Measurements from ENCODE around the gene CSMD2.

DNA sequence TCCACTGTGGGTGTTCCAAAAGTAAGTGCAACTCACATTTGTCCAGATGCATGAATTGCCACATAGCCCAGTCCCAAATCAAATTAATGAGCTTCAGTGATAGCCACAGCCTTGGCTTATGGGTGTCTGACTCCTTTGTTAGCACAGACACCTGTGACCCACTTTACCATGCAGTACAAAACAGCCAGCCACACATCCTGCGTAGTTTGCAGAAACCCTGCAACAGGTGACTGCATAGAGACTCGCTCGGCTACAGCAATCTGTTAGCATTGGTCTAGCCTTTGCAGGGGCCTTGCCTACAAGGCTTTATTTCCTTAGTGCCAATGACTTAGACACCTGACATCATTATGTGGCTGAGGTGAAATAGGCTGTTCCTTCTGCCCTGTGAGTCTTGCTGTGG is 135.5 kb downstream of the CSMD2 start:
- no peak for TF ChIP-seq POLR2A (IDR thresholded peaks at IDR 0.05)
- TF ChIP-seq, protein P1, sequence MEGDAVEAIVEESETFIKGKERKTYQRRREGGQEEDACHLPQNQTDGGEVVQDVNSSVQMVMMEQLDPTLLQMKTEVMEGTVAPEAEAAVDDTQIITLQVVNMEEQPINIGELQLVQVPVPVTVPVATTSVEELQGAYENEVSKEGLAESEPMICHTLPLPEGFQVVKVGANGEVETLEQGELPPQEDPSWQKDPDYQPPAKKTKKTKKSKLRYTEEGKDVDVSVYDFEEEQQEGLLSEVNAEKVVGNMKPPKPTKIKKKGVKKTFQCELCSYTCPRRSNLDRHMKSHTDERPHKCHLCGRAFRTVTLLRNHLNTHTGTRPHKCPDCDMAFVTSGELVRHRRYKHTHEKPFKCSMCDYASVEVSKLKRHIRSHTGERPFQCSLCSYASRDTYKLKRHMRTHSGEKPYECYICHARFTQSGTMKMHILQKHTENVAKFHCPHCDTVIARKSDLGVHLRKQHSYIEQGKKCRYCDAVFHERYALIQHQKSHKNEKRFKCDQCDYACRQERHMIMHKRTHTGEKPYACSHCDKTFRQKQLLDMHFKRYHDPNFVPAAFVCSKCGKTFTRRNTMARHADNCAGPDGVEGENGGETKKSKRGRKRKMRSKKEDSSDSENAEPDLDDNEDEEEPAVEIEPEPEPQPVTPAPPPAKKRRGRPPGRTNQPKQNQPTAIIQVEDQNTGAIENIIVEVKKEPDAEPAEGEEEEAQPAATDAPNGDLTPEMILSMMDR (IDR thresholded peaks at IDR 0.05), result no peak
